Brain microvascular endothelial cell (primary cell): ENCODE measurements around the gene TNFRSF21.

Experiments
- DNase-seq: peaks from one replicate; pipeline ENCODE4 v3.0.0-alpha.2; 2020
- H3K27ac ChIP-seq: fragments of 250-450 bp; sonication (Bioruptor Pico); 2 replicates; pipeline ENCODE4 v1.5.1; 2020; ENCODE audit warnings: mild to moderate bottlenecking, moderate library complexity
- H3K27me3 ChIP-seq: fragments of 250-450 bp; sonication (Bioruptor Pico); replicated peaks from 2 replicates; pipeline ENCODE4 v1.5.1; 2020; ENCODE audit warnings: mild to moderate bottlenecking
- H3K36me3 ChIP-seq: fragments of 250-450 bp; sonication (Bioruptor Pico); replicated peaks from 2 replicates; pipeline ENCODE4 v1.5.1; 2020; ENCODE audit warnings: mild to moderate bottlenecking
- H3K4me3 ChIP-seq: 2 replicates; pipeline ENCODE4 v1.5.1; 2011; ENCODE audit warnings: low read depth, mild to moderate bottlenecking, control low read depth, low read length, moderate library complexity
- CTCF ChIP-seq: IDR thresholded peaks from 2 replicates; pipeline ENCODE4 v1.5.1; 2011; ENCODE audit warnings: low read depth, mild to moderate bottlenecking, moderate library complexity, low read length, control low read depth, inconsistent platforms; ENCODE audit errors: missing control alignments
- in situ Hi-C: cut with HindIII; loops from 2 replicates; pipeline ENCODE4 v1.10.0; 2017; ENCODE audit warnings: low sequenced_read_pairs, low pct_ligation_motif_present

Gene TNFRSF21

GRCh38 chr6:47203266-47203937 lies 106.3 kb downstream of the TNFRSF21 start:
- in situ Hi-C loops, result no loop called here
- no peak for DNase-seq
- Histone ChIP-seq H3K4me3 (no peak overlapping the region), H3K27me3 (no peaks in the 10 kb centered on the region), H3K27ac (no peak overlapping the region), H3K36me3 (no peaks in the 10 kb centered on the region)
- TF ChIP-seq CTCF, result no peak

- H3K27me3 ChIP-seq, result no peaks in the 10 kb centered on the region
- H3K36me3 ChIP-seq, result no peaks in the 10 kb centered on the region
- no peak for TF ChIP-seq CTCF
- in situ Hi-C loops, result no loop called here
- no peak overlapping the region for H3K4me3 ChIP-seq
- no peak overlapping the region for H3K27ac ChIP-seq
- DNase-seq, result no peak
Observed at GRCh38 chr6:47202644-47203205, 107.0 kb downstream of the TNFRSF21 start.

DNA sequence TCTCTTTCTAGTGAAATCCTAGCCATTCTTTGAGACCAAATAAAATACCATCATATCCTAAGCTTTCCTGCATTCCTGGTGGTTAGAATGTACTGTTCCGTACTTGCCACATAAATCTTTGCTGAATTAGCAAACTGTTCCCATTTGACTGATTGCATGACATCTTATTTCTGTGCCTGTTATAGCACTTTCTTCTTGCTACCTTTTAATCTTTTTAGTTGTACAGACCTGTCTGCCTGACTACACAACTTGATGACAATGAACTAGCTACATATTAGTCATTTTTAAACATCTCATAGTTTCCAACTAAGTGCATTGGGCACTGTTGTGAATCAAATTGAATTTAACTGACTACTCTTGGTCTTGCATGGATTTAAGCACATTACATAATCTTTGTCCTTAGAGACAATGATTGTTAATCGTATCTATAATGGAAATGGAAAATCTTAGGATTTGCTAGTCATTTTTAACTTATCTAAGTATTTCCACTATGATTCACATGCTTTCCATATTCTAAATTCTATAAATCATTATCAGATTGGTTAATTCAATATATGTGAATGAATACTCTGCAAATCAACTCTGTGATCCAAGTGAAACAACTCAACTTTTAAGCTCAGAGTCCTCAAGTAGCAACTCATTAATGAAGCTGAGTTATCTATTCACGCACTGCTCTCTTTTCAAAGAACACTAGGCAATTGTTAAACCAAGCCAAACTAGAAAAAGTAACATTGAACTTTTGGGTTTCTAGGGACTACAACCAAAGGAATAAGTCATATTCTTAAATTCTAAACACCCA lies 109.0 kb downstream of the TNFRSF21 start:
- DNase-seq, result no peak
- Histone ChIP-seq H3K27me3 (no peaks in the 10 kb centered on the region), H3K27ac (no peak overlapping the region), H3K4me3 (no peak overlapping the region), H3K36me3 (no peaks in the 10 kb centered on the region)
- TF ChIP-seq CTCF, result no peak
- in situ Hi-C loops, result no loop called here

GRCh38 chr6:47197682-47198640 lies 111.7 kb downstream of the TNFRSF21 start:
- no peak for TF ChIP-seq CTCF
- in situ Hi-C loops, result no loop called here
- DNase-seq, result no peak
- no peaks in the 10 kb centered on the region for H3K36me3 ChIP-seq
- no peak overlapping the region for H3K4me3 ChIP-seq
- no peaks in the 10 kb centered on the region for H3K27me3 ChIP-seq
- no peak overlapping the region for H3K27ac ChIP-seq

- Histone ChIP-seq H3K36me3 (no peaks in the 10 kb centered on the region), H3K27me3 (no peaks in the 10 kb centered on the region), H3K27ac (no peak overlapping the region), H3K4me3 (no peak overlapping the region)
- TF ChIP-seq CTCF, result no peak
- DNase-seq, result no peak
- in situ Hi-C loops, result no loop called here
Observed at GRCh38 chr6:47196113-47196512, 113.6 kb downstream of the TNFRSF21 start.
